Measurements from ENCODE around the gene RABEP1.
A peak's percentile ranks its signal among the peaks of the same experiment; 100 is the strongest.
"Not testable (repeated sequence)": the region's sequence is repeated elsewhere in the genome, so short reads cannot be mapped to it uniquely, and the experiment has no call there.

The RABEP1 gene, protein sequence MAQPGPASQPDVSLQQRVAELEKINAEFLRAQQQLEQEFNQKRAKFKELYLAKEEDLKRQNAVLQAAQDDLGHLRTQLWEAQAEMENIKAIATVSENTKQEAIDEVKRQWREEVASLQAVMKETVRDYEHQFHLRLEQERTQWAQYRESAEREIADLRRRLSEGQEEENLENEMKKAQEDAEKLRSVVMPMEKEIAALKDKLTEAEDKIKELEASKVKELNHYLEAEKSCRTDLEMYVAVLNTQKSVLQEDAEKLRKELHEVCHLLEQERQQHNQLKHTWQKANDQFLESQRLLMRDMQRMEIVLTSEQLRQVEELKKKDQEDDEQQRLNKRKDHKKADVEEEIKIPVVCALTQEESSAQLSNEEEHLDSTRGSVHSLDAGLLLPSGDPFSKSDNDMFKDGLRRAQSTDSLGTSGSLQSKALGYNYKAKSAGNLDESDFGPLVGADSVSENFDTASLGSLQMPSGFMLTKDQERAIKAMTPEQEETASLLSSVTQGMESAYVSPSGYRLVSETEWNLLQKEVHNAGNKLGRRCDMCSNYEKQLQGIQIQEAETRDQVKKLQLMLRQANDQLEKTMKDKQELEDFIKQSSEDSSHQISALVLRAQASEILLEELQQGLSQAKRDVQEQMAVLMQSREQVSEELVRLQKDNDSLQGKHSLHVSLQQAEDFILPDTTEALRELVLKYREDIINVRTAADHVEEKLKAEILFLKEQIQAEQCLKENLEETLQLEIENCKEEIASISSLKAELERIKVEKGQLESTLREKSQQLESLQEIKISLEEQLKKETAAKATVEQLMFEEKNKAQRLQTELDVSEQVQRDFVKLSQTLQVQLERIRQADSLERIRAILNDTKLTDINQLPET

DNA sequence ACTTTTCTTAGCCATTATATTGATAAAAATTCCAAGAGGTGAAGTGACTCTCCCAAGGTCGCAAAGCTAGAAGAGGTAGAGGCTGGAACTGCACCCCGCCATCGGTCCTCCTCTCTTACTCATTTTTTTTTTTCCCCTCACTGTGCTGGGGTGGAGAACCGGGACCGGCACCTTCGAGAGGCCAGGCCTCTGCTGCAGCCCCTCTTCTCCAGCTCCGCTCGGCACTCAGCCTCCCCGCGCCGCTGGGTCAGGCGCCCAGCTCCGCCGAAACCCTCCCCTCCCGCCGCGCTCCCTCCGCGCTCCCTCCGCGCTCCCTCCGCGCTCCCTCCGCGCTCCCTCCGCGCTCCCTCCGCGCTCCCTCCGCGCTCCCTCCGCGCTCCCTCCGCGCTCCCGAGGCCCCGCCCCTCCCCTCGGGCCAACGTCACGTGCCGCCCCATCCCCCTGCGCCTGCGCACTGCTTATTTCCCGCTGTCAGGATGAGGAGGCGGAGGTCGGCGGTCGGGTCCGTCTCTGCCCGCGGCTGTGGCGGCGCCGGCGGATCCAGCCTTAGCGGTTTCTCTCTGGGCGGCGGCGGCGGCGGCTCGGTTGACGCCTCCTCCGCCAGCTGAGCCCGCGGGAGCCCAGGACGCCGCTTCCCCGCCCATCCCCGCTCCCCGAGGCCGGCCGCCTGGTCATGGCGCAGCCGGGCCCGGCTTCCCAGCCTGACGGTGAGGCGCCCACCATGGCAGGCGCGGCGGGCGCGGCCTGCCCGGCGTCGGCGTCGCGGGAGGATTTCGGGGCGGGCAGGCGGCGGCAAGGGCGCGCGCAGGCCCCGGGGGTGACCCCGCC, at the start of gene RABEP1:
Gene RABEP1 (plus strand): TSS at position 471 of the 828 bp plus-strand sequence. CDS start 203 bp downstream, at position 674.
- DNase-seq (ENCODE audit: low spot score), result peak; percentile 77

GRCh38 chr17:5233492-5233891, 48.6 kb upstream of the RABEP1 start:
- DNase-seq (ENCODE audit: low spot score), result not testable (repeated sequence)

GRCh38 chr17:5234645-5235576, 47.2 kb upstream of the RABEP1 start, which contains the start of gene SCIMP:
TSS of gene SCIMP (minus strand) at chr17:5234860. CDS start at chr17:5234755, 105 bp downstream.
- DNase-seq (ENCODE audit: low spot score), result no peak

DNA sequence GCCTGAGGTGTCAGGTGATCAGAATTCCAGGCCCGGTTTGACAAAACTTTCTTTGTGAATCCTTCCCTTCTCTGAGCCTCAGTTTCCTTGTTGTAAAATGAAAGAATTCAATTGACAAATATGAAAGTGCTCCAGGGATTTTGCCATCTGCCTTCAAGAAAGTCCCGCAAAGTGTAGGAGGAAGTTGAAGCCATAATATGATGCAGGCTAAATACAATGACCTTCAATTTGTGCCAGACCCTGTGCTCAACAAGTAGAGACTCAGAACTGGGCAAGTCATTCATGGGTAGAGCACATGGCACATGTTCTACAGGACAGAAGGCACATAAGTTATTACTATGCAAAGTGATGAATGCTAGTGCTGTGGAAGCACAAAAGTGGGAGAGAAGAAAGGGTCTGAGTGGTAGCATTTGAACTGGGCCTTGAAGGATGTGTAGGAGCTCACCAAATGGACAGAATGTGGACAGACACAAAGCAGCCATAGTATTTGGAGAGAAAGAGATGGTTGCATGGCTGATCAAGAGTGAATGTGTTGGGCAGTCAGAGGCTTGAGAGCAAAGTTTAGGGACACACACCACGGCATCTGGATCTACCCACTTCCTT, 45.0 kb upstream of the RABEP1 start:
- DNase-seq (ENCODE audit: low spot score), result no peak

DNA sequence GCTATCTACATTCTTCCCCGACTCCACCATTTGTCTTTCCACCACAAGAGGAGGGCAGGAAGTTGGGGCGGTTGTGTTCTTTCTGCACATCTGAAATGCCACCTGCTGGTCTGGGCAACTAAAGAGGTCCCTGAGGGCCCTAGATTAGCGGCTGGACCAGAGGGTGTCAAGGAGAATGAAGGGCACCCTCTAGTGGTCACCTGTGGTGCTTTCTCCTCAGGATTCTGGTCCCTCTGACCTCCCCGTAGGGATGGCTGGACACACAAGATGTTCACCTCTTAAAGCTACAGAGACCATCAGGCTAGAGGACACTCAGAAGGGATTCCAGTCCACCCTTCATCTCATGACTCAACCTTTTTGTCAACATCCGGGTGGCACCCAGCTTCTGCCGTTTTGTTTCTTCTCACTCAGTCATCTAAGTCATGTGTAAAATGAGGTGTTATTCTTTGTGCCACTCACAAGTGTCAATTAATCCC, 44.5 kb upstream of the RABEP1 start:
- DNase-seq (ENCODE audit: low spot score), result peak; percentile 30

DNA sequence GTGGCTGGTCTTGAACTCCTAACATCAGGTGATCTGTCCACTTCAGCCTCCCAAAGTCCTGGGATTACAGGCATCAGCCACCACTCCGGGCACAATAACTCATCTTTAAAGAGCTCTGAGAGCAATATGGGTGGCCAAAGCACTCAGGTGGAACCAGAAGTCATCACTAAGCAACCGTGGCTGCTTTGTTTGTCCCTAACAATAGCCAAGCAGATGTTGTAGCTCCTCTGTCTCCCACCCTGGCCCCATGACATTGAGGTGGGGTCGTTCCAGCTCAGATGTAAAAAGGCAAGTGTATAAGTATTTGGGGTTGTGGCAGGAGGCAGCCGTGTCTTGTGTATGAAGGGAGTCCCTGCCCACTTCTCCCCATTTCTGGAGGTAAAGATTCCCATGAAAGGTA, 43.8 kb upstream of the RABEP1 start:
- DNase-seq (ENCODE audit: low spot score), result no peak

DNA sequence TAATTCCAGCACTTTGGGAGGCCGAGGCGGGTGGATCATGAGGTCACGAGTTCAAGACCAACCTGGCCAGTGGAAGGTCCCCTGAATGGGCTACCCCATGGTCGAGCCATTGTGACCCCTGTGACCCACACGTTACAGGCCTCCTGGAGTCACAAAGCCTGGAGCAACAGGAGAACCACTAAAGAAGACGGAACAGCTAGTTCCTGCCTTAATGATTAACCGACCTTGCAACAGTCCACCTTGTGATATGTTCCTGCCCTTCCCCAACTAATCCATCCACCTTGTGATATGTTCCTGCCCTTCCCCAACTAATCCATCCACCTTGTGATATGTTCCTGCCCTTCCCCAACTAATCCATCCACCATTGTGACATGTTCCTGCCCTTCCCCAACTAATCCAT, 42.3 kb upstream of the RABEP1 start:
- DNase-seq (ENCODE audit: low spot score), result not testable (repeated sequence)

DNA sequence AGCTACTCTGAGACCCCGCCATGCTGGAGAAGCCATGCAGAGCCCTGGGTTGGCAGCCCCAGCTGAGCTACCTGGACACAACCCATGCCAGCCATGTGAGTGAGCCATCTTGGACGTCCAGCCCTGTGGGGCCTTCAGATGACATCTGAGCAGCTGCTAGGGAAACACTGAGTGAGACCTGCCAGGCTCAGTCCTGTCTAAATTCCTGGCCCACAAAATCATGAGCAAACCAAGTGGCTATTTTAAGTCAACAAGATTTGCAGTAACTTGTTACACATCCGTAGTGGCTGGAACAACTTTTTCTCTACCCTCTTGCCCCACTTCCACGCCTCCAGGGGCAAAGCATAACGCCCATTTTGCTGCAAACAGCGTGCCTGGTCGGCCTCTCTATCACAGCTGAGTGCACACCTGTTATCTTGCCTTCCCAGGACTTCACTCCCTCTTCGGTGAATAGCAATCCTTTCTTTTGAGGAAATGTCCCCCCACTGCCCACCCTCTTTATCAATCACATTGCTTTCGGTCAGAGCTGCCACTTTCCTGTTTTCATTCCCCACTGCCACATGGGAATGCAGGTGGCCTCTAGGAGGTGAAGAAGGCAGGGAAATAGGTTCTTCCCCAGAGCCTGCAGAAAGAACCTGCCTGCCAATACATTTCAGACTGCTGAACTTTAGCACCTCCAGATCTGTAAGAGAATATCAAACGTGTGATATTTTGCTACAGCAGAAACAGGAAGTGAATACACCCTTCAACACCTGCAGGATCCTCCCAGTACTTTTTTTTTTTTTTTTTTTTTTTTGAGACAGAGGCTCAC, 40.0 kb upstream of the RABEP1 start:
- no peak for DNase-seq (ENCODE audit: low spot score)

GRCh38 chr17:5247621-5248020, 34.5 kb upstream of the RABEP1 start:
- DNase-seq (ENCODE audit: low spot score), result no peak

GRCh38 chr17:5248821-5249479, 33.1 kb upstream of the RABEP1 start:
- DNase-seq (ENCODE audit: low spot score), result no peak

DNA sequence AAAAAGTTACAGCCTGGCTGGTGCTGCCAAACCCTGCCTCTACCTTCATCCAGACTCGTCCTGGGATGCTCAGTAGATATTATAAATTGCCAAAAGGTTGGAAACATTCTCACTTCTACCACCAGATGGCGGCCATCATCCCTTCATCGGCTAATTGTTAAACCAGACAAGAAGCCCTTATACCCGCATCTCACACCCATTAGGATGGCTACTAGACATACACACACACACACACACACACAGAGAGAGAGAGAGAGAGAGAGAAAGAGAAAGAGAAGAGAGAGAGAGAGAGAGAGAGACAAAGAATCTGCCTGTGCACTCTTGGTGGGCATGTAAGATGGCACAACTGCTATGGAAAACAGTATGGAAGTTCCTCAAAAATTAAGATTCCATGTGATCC, 32.5 kb upstream of the RABEP1 start:
- peak; percentile 57 for DNase-seq (ENCODE audit: low spot score)

DNA sequence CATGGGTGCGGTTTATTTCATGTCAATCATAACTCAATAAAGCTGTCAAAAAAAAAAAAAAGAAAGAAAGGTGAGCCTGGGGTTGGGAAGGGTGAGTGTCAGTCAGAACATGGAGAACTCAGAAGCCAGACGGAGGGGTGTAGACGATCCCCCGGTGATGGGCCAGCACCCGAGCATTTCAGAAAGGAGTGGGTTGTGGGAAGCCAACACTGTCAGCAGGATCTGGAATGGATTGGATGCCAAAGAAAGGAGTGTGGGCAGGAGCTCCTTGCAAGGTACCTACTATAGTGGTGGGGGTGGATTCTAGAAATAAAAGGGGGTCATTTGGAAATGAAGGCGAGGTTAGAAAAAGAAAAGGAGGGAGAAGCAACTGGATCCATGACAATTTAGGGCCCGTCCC, 27.7 kb upstream of the RABEP1 start:
- no peak for DNase-seq (ENCODE audit: low spot score)

DNA sequence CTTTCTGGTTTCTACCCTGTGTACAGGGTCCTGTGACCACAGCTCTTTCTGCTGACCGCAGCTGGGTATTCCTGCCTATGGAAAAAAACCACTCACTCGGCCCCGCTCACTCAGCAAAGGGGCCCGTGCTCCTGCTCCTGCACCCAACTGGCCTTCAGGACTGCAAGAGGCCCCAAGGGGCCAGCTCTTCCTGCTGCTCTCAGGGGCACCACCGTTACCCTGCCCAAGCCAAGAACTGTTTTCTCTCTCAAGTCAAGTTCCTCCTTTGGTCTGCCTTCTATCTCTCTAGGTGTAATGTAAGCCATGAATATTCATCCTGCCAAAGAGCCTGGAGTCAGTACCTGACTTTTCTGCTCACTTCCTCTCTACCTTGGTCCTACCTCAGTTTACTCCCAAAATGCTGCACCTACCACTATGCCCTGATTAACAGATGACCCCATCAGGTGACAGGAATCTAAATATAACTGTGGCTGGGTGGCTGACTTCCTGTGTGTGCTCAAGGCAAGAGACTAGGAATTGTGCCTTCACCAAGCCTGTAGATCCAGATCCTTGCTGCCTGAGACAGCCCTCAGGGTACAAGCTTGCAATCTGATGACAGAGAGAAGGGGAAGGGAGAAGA, 27.1 kb upstream of the RABEP1 start:
- DNase-seq (ENCODE audit: low spot score), result no peak

DNA sequence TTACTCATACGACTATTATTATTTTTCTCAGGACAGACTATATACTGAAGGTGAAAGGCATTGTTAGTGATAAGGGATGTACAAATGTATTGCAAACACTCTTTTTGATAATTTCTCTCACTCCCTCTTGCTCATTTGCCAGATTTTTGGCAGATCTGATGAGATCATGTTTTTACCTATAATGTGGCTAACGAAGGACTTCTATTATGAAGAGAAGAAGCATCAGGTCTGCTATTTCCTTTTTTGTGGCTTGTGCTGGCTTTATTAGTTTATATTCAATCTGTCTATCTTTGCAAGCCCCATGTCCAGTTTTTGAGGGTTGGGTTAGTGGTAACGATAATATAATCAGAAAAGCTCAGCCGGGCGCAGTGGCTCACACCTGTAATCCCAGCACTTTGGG, 25.0 kb upstream of the RABEP1 start:
- no peak for DNase-seq (ENCODE audit: low spot score)

GRCh38 chr17:5260542-5260941, 21.5 kb upstream of the RABEP1 start:
- no peak for DNase-seq (ENCODE audit: low spot score)

GRCh38 chr17:5262416-5262991, 19.6 kb upstream of the RABEP1 start:
- no peak for DNase-seq (ENCODE audit: low spot score)

GRCh38 chr17:5263441-5263840, 18.6 kb upstream of the RABEP1 start:
- no peak for DNase-seq (ENCODE audit: low spot score)

GRCh38 chr17:5264893-5265292, 17.2 kb upstream of the RABEP1 start:
- no peak for DNase-seq (ENCODE audit: low spot score)
